NCI-H187 treated with DMSO at 0.1 percent for 48 hours (cell line): ENCODE measurements around the gene FNDC3B.

Source experiments
- DNase-seq: peaks from one replicate; lab custom pipeline; 2025; lab: John Stamatoyannopoulos, UW

Gene FNDC3B

DNA sequence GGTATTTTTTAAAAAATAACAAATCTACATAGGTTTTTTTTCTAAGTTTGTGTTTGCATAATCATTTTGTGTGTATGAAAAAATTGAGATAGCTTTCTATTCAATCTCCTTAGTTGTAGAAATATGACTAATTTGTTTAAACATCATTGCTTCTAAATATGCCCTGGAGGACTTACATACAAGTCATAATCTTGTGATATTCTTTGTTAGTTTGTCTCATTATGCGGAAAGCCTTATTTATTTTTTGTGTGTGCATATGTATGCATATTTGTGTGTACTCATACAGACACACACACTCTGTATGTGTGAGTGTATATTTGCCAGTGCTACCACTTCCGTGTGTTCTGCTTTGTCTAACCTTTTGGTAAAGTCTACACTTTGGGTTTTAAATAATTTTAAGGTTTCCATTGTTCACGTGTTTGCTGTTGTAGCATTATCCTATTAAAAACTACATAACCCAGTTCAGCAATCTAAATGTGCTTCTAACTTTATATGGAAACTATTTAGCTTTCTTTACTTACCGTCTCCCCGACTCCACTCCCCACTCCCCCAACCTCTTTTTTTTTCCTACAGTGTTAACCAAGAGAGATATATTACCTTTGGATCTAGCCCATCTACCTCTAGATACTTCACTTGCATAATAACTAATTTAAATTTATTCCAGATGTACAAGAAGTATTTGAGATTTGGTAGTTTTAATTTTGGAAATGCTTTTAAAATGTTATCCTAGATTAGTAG lies 111.7 kb downstream of the FNDC3B start:
- no peak for DNase-seq

GRCh38 chr3:172151651-172152649 lies 112.6 kb downstream of the FNDC3B start:
- no peak for DNase-seq

DNA sequence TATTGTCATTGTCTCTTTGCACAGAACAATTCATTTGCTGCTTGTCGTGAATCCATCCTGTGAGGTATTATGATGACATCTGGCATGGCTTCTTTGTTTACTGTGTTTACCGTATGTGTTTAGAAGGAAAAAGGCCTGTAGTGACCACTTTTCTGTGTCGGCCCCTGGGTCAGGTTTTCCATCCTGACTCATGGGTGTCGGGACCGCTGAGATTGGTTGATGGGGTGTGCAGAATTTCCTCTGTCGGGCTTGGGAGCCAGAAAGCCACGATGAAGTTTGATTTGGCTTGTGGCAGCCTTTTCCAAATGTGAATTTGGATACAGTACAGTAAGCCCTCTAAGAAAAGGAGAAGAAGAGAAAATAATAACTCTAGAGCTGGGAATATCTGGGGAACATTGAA lies 113.5 kb downstream of the FNDC3B start:
- no peak for DNase-seq

GRCh38 chr3:172153335-172153861 lies 114.0 kb downstream of the FNDC3B start:
- no peak for DNase-seq

DNA sequence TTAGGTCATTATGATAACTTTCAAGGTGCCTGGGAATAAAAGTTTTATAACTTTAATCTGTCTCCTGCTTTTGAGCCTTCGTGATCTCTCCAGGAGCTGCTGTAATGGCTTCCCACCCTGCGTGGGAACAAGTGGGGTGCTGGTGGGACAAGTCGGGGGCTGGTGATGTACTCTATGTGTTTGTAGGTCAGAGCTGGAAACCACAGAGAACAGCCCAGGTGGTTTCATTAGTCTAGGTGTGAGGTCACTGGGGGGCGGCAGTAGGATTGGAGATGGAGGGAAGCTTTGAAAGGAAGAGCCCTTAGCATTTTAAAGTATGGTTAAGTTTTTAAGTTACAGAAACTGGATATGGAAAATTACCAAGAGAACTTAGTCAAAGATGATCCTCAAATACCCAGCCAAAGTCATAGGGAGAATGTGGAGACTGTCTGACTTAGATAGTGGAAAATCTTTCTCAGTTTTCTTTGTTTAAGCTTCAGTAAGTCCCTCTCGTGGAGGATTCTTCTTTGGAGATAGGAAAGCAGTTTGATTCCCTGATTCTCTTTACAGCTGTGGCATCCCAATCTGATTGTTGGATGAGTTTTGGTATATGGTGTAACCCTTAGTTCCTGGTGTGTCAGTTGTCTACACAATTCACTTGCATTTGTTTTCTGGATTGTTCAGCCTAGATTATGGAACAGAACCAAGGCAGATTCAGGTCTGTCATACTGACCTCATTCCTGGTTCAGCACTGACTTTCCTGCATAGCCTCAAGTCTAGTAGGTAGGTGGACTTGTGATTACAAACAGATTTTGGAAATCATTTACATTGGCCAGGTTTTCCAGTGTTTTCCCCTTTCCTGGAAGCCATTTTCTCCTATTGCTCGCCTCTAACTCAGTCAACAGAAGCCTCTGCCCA lies 115.6 kb downstream of the FNDC3B start:
- no peak for DNase-seq

GRCh38 chr3:172155897-172156585 lies 116.7 kb downstream of the FNDC3B start:
- DNase-seq, result no peak

DNA sequence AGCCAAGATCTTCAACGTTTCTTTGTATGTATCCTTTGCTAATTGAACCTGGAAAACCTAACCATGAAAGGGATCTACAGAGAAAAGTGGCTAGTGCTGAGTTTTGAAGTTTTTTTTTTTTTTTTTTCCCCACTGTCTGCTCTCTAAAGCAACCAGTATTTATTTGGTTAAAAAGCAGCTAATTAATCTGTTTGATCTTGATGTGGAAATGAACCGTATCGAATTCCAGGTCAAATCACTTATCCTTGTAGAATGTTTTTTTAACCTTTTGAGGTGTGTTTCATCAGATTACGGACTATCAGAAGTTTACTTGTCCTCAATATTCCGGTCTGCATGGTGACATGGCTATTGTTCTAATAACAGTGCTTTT lies 117.2 kb downstream of the FNDC3B start:
- DNase-seq, result no peak

- DNase-seq, result no peak
Measured at GRCh38 chr3:172157564-172158258, 118.3 kb downstream of the FNDC3B start.

- DNase-seq, result no peak
Measured at GRCh38 chr3:172158741-172159140, 119.4 kb downstream of the FNDC3B start.

- no peak for DNase-seq
Measured at GRCh38 chr3:172159376-172159775, 120.0 kb downstream of the FNDC3B start.

GRCh38 chr3:172159962-172160538 lies 120.7 kb downstream of the FNDC3B start:
- DNase-seq, result no peak

DNA sequence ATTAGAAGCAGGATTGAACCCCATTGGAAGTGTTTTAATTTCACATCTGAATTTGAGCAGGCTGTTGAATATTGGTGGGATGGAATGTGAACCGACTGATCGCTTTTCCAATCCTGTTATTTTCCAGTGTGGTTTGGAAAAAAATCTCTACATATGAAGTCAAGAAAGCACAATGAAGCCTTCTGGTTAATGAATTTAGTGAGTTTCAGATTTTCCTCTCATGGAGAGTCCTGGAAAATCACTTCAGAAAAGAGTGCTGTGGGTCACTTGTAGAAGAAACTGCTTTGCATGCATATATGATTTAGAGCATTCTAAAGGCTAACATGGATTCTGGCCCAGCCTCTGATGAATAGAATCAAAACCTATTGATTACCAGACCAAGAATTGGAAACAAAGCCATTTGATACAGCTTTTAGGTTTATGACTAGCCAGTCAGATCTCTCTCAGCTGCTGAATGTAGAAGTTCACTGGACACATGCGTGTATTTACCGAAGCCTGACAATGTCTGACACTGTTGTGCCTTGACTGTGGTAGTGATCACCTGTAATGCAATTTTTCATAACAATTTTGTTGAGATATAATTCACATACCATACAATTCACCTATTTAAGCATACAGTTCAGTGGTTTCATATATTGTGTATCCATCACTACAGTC lies 121.9 kb downstream of the FNDC3B start:
- no peak for DNase-seq

- DNase-seq, result no peak
Measured at GRCh38 chr3:172161959-172162358, 122.6 kb downstream of the FNDC3B start.

DNA sequence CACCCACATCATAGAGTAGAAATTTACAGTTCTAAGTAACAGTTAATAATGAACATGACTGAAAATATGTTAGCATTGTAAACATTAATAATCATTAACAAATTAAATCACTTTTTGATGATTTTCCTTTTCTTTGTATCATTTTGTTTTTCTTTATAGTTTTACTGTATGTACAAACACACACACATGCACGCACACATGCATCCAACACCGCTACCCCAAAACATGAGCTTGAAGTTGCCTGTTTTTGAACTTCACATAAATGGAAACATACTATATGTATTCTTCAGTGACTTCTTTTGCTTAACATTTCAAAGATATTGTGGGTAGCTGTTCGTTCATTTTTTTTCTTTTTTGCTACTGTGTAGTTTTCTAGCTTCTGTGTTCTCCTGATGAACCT lies 123.9 kb downstream of the FNDC3B start:
- DNase-seq, result no peak

- DNase-seq, result no peak
Measured at GRCh38 chr3:172164620-172165362, 125.4 kb downstream of the FNDC3B start.

DNA sequence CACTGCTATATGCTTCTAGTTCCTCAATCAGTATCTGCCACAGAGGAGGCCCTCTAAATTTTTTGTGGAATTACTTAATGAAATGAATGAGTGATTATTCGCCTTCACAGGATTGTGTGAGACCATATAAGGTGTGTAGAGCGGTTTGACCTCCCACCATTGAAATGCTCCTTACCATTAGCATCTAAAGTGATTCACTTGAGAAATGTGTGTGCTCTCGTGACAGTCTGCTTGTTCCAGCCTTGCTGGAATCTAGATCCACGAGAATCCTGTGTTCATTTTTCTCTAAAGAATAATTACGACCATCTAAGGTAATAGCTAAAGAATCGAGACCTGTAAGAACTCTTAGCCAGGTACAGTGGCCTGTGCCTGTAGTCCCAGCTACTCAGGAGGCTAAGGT lies 126.9 kb downstream of the FNDC3B start:
- DNase-seq, result no peak

GRCh38 chr3:172166890-172167289 lies 127.5 kb downstream of the FNDC3B start:
- no peak for DNase-seq

GRCh38 chr3:172167892-172168648 lies 128.7 kb downstream of the FNDC3B start:
- no peak for DNase-seq
